D721Med (cell line): Measurements from ENCODE around the gene PTDSS2.
"Not testable (repeated sequence)": the region's sequence is repeated elsewhere in the genome, so short reads cannot be mapped to it uniquely, and the experiment has no call there.

Experiments
- DNase-seq: peaks from one replicate; pipeline ENCODE4 v3.0.0; 2011; ENCODE audit warnings: low spot score; ENCODE audit not compliant: insufficient read length
- FAIRE-seq: peaks from 2 replicates; lab custom pipeline; 2011; peaks lifted over from hg19 to GRCh38; lab: Jason Lieb, UNC
- TF ChIP-seq, protein P1 (sequence below): IDR thresholded peaks from 2 replicates; pipeline ENCODE4 v1.5.1; 2012; ENCODE audit warnings: mild to moderate bottlenecking, control low read depth; ENCODE audit not compliant: insufficient read depth; ENCODE audit errors: missing control alignments

PTDSS2 gene

DNA sequence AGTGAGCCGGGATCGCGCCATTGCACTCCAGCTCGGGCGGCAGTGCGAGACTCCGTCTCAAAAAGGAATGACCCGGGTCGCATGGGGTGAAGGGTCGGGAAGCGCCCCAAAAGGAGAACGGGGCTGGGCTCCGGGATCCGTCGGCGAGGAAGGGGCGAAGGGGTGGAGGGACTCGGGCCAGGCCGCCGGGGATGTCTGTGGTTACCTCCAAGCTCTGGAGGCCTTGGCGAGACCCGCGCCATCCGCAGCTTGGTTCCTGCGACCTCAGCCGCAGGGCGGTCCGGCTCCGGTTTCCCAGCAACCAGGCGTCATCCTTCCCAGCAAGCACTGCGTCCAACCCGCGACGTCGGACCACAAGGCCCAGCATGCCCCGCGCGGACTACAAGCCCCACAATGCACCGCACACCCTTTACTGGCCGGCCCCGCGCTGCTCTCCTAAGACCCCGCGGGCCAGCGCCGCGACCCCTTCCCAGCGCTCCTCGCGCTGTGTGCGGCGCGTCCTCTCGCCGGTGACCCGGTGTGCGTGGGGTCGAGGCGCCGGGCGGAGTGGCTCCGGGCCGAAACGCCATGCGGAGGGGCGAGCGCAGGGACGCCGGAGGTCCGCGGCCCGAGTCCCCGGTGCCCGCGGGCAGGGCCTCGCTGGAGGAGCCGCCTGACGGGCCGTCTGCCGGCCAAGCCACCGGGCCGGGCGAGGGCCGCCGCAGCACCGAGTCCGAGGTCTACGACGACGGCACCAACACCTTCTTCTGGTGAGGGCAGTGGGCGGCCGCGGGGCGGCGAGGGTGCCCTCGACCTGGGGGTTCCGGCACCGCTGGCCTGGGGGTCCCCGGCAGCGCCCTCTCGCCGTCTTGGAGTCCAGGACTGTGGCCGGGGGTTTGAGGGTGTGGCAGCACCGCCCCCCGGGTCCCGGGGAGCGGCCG lies at the start of gene PTDSS2:
Gene PTDSS2 (plus strand): TSS at position 391 of the 920 bp plus-strand sequence. CDS start 177 bp downstream, at position 568.
- TF ChIP-seq, protein P1, sequence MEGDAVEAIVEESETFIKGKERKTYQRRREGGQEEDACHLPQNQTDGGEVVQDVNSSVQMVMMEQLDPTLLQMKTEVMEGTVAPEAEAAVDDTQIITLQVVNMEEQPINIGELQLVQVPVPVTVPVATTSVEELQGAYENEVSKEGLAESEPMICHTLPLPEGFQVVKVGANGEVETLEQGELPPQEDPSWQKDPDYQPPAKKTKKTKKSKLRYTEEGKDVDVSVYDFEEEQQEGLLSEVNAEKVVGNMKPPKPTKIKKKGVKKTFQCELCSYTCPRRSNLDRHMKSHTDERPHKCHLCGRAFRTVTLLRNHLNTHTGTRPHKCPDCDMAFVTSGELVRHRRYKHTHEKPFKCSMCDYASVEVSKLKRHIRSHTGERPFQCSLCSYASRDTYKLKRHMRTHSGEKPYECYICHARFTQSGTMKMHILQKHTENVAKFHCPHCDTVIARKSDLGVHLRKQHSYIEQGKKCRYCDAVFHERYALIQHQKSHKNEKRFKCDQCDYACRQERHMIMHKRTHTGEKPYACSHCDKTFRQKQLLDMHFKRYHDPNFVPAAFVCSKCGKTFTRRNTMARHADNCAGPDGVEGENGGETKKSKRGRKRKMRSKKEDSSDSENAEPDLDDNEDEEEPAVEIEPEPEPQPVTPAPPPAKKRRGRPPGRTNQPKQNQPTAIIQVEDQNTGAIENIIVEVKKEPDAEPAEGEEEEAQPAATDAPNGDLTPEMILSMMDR, result no peak
- FAIRE-seq, result no peak
- peak; percentile 57 for DNase-seq

DNA sequence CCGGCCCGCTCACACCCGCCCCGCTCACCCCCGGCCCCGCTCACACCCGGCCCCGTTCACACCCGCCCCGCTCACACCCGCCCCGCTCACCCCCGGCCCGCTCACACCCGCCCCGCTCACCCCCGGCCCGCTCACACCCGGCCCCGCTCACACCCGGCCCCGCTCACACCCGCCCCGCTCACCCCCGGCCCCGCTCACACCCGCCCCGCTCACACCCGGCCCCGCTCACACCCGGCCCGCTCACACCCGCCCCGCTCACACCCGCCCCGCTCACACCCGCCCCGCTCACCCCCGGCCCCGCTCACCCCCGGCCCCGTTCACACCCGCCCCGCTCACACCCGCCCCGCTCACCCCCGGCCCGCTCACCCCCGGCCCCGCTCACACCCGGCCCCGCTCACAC lies 48.9 kb upstream of the PTDSS2 start:
- FAIRE-seq, DNase-seq: not testable (repeated sequence)

DNA sequence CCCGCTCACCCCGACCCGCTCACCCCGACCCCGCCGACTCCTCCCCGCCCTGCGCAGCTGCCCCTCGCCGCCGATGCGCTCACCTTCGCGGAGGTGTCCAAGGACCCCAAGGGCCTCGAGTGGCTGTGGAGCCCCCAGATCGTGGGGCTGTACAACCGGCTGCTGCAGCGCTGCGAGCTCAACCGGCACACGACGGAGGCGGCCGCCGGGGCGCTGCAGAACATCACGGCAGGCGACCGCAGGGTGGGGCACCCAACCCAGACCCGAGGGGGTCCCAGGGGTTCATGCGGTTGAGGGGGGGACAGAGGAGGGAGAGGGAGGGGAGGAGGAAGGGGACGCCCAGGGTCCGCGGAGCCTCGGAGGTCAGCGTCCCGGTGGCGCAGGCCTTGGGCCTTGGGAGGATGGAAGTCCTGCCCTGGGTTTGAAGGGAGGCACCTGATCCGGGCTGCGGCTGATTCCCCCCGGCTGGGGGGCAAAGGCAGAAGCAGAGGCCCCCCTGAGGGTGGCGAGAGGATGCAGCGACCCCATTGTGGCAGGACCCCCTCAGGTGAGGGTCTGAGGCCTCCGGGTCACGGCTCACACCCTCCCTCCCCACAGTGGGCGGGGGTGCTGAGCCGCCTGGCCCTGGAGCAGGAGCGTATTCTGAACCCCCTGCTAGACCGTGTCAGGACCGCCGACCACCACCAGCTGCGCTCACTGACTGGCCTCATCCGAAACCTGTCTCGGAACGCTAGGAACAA lies 46.9 kb upstream of the PTDSS2 start:
- DNase-seq, result no peak
- TF ChIP-seq, protein P1, result no peak

DNA sequence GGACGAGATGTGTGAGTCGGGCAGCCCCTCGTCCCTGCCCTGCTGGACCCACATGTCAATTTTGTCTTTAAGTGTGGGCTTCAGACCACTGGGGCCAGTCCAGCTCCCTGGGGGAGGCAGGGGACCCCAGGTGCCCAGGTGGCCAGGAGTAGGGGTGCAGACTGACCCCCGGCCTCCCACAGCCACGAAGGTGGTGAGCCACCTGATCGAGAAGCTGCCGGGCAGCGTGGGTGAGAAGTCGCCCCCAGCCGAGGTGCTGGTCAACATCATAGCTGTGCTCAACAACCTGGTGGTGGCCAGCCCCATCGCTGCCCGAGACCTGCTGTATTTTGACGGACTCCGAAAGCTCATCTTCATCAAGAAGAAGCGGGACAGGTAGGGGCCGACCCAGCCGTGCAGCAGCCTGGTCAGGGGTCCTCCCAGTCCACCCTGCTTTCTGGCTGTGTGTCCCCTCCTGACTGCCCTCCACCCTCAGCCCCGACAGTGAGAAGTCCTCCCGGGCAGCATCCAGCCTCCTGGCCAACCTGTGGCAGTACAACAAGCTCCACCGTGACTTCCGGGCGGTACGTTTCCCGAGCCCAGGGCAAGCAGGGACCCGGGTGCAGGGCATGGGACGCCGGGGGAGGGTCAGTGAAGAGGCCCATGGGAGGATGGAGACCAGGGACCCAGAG lies 46.2 kb upstream of the PTDSS2 start:
- DNase-seq, result no peak
- FAIRE-seq, result no peak
- TF ChIP-seq, protein P1, result no peak

More for the DNA sequence above, 46.9 kb upstream of the PTDSS2 start:
- FAIRE-seq, result no peak

DNA sequence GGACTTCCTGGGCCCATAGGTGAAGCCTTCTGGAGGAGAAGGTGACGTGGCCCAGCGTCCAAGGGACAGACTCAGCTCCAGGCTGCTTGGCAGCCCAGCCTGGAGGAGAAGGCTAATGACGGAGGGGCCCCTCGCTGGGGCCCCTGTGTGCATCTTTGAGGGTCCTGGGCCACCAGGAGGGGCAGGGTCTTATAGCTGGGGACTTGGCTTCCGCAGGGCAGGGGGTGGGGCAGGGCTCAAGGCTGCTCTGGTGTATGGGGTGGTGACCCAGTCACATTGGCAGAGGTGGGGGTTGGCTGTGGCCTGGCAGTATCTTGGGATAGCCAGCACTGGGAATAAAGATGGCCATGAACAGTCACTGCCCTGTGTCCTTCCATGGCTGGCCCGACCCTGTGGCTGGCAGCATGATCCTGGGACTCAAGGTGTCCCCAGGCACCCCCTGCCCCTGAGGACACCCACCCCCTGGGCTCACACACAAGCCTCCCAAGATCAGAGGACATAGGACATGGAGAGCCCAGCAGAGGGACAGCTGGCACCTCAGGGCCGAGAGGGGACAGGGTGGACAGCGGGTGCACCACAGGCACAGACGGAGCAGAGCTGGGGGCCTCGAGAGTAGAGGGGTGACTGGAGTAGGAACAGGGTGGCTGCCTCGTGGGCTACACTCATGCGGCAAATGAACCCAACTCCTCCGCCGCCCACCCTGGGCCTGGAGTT lies 45.4 kb upstream of the PTDSS2 start:
- no peak for FAIRE-seq
- DNase-seq, result no peak
- TF ChIP-seq, protein P1, result no peak

DNA sequence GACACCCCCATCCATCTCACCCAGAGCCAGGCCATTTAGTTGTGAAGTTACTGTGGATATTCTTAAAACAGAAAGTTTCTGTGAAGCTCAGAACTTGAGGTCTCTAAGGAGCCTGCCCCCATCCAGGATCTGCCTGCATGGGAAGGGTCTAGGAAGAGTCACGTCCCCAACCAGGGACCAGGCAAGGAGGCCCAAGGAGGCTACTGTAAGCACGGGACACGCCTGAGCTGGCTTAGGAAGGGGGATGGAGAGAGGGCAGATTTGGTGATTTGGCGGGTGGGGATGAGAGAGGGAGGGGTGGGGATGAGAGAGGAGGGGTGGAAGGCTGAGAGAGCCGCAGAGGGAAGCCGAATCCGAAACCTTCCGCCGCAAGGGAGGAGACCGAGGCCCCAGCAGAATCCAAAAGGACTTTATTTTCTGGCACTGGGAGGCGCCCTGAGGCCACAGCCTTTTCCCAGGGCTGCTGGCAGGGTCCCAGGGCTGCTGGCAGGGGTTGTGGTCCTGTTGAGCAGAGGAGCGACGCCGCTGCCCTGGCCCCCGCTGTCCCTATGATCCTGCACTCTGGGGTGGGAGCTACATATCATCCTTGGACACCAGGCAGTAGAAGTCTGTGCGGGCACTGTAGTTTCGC lies 44.6 kb upstream of the PTDSS2 start:
- no peak for FAIRE-seq
- TF ChIP-seq, protein P1, result peak; percentile 12
- DNase-seq, result no peak
